SK-N-SH treated with all-trans-retinoic acid at 6 μM for 48 hours (cell line): ENCODE results near the gene EPB41L2.

ENCODE experiments used
- RARB ChIP-seq: fragments of 250-450 bp; sonication (Bioruptor Pico); IDR thresholded peaks from 2 replicates; pipeline ENCODE4 v1.8.0; 2021; ENCODE audit warnings: mild to moderate bottlenecking, moderate library complexity
- TOX ChIP-seq: fragments of 250-450 bp; sonication (Bioruptor Pico); IDR thresholded peaks from 2 replicates; pipeline ENCODE4 v1.8.0; 2021; ENCODE audit warnings: mild to moderate bottlenecking, moderate library complexity, borderline replicate concordance
- ZNF8 ChIP-seq: fragments of 450-650 bp; formaldehyde crosslinking; IDR thresholded peaks from 2 replicates; pipeline ENCODE4 v1.5.0; 2020; ENCODE audit warnings: mild to moderate bottlenecking, moderate library complexity

GRCh38 chr6:131013495-131013894, 49.5 kb downstream of the EPB41L2 start:
- no peak for TF ChIP-seq ZNF8 (CRISPR knock-in tag)
- TF ChIP-seq RARB: no peak
- TF ChIP-seq TOX (CRISPR knock-in tag): no peak
